NCI-H2171 (cell line): ENCODE measurements around the gene MSX1.
A peak's percentile ranks its signal among the peaks of the same experiment; 100 is the strongest.
"Not testable (repeated sequence)": the region's sequence is repeated elsewhere in the genome, so short reads cannot be mapped to it uniquely, and the experiment has no call there.

Source experiments
- DNase-seq: peaks from one replicate; lab custom pipeline; 2025; lab: John Stamatoyannopoulos, UW

The MSX1 gene

GRCh38 chr4:4859325-4859798 lies at the start of gene MSX1:
Gene MSX1, plus strand, starts transcription at chr4:4859665. Its CDS starts 235 bp downstream, at chr4:4859900.
- peak; percentile 73 for DNase-seq

DNA sequence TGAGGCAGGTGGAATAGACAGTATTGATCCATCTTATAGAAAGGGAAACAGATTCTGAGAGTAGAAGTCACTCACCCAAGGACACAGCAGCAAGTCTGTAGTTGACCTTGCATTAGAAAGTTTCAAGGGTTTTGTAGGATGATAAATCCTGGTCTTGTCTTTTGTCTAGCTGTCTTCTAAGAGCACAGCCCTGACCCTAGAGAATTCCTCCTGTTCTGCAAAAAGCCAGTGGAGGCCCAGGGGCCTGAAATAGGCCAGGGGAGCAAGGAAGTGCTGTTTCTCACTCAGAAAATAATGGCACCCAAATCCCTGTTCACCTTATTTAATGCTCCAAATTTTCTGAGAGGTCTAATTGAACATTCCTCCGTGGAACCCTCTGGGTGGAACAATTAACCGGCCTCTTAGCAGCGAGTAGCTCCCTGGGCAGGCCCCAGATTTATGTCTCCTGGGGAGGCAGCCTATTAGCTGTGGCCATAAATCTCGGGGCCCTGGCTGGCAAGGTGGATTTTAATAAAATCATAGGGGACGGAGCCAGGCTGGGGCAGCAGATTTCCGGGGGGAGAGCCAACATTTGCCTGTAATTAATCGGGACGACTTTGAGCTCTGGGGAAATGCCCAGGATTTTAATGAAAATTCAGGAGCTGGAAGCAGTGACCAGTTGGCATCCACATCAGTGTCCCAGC lies 49.2 kb upstream of the MSX1 start:
- DNase-seq, result no peak

DNA sequence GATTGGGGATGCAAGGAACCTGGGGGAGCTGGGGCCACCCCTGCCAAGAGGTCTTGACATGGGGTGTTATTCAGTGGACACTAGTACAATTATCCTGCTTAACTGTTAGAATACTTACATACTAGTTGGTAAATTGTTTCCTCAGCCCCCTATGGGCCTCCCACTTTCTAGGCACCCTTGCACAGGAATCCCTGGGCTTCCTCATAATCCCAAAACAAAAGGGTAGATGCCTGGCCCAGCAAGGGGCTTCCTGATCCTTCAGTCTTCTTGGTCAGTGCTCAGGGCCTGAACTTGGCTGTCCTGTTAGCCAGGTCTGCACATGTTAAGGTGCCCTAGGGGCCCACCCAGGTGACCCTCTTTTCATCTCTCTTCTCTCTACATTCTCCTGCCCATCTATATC lies 48.7 kb upstream of the MSX1 start:
- no peak for DNase-seq

DNA sequence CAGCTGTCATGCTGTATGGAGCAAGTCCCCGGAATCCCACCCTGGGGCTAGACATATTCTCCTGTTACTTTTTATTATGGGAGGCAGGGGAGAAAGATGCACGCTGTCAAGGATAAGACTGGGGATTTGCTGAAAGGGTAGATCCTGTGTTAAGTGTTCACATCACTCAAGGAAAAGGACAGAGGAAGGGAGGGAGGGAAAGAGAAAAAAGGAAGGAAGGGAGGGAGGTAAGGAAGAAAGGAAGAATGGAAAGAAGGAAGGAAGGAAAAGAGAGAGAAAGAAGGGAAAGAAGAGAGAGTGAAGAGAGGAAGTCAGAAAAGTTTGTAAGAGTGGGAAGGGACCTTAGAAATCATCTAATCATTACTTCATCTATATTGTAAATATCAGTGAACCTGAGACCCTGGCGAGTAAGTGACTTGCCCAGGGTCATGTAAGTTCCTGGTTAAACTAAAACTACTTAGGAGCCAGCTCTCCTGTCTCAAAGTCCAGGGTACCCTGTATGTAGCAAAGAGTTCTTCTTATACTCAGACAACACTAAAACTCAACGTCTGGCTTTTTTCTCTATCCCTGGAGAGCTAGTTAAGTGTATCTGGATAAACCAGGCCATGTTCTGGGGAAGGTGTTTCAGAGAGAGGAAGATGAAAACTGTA lies 47.2 kb upstream of the MSX1 start:
- no peak for DNase-seq

DNA sequence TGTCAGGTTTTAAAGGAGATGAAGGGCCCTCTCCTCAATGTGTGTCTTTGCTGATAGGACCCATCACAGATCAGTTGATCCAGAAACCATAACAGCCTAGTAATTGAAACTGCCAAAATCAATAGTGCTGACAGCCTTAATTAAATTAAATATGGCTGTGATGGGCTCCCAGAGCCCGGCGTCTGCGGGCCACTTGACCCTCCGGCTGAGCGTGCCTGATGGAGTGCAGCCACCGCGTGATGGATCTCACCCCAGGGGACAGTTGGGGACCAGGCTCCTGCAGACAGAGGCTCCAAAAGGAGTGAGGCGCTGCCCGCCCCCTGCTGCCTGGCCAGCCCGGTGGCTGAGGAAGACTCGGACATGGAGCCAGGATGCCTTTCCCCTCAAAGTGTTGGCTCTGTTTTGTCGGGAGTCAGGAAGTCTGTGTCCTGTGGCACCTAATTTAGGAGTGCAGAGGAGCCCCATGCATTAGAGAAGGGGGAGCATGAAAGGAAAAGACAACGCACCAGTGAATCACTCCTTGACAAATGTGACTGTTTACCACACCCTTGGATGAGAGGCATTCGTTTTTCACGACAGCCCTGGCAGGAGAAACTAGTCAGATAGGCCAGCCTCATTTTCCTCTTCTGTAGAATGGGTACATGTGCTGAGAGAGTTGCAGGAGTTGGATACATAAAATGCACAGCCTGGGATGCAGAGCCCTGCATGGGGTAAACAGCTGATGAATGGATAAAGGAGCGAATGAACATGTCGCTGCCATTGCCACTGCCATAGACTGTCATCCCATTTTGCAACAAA lies 40.9 kb upstream of the MSX1 start:
- DNase-seq, result no peak

DNA sequence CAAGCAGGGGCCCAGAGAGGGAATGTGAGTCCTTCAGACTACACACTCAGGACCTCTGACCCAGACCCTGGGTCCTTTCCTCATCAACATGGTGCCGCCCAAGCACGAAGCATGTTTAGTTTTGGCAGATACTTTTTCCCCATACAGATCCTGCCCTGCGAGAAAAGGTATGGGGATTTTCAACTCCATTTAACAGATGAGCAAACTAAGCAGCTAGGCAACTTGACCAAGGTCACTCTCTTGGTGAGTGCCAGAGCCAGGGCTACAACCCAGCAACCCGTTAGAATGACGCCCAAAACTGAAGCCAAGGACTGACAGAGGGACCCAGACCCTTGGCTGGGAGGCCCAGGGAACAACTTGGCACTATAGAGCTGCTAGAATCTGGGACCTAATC lies 40.3 kb upstream of the MSX1 start:
- no peak for DNase-seq

GRCh38 chr4:4820261-4820660 lies 39.2 kb upstream of the MSX1 start:
- DNase-seq, result no peak

- DNase-seq, result no peak
Observed at GRCh38 chr4:4820739-4821138, 38.7 kb upstream of the MSX1 start.

GRCh38 chr4:4821577-4821976 lies 37.9 kb upstream of the MSX1 start:
- DNase-seq, result no peak

DNA sequence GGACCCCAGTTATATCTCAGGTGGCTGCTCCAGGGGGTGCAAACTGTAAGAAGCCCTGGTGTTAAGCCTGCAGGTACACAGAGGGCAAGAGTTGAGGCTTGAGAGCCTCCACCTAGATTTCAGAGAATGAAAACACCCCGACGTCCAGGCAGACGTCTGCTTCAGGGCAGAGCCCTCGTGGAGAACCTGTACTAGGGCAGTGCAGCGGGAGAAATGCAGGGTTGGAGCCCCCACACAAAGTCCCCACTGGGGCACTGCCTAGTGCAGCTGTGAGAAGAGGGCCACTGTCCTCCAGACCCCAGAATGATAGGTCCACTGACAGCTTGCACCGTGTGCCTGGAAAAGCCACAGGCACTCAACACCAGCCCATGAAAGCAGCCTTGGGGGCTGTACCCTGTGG lies 37.2 kb upstream of the MSX1 start:
- not testable (repeated sequence) for DNase-seq

DNA sequence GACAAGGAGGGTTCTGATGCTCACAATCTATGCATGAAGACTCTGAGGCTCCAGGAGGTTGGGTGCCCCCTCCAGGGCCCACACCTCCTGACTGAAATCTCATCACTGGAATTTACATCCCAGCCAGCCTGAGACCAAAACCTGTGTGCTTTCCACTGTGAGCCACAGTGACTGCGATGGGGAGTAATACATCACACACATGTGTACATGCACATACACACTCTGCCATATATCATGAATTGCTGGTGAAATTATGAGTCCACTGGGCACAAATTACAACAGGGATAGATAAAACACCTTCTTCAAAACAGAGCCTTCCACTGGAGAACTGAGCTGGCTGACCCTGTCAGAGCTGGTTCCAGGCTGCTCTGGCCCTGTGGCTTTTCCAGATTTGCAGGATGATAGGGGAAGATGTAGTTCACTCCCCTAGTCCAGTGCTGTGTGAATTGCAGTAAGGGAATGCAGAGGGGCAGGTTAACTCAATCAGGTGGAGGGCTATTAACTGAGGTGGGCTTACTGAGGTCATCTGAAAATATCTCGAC lies 35.8 kb upstream of the MSX1 start:
- DNase-seq, result no peak

DNA sequence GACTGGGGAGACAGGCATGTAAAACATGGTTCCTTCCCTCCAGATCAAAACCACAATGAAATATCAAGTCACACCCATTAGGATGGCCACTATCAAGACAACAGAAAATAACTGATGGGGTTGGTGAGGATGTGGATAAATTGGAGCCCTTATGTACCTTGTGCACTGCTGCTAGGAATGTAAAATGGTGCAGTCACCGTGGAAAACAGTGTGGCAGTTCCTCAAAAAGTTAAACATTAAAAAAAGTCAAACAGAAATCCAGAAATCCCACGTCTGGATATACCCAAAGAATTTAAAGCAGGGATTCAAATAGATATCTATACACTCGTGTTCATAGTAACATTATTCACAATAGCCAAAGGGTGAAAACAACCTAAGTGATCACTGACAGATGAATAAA lies 35.2 kb upstream of the MSX1 start:
- DNase-seq, result no peak

- no peak for DNase-seq
Observed at GRCh38 chr4:4825431-4825830, 34.0 kb upstream of the MSX1 start.

DNA sequence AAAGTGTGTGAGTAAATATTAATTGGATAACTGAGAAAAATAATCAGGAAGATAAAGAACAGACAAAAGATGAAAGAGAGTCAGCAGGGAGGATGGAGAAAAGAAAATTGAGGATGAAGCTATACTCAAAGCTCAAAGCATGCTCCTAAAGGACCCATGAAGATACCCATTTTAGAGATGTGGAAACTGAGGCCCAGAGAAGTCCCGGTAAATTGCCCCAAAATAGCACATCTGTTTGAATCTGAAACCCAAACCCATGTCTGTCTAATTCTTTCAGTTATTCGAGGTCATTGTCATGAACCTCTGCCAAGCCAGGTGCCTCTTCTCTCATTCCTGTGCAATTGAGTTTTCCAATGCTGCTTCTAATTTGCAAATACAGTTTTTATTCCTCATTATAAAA lies 29.6 kb upstream of the MSX1 start:
- DNase-seq, result no peak

- no peak for DNase-seq
Observed at GRCh38 chr4:4831266-4831665, 28.2 kb upstream of the MSX1 start.

GRCh38 chr4:4831825-4832224 lies 27.6 kb upstream of the MSX1 start:
- no peak for DNase-seq

GRCh38 chr4:4836044-4836443 lies 23.4 kb upstream of the MSX1 start:
- DNase-seq, result no peak

GRCh38 chr4:4837316-4837715 lies 22.1 kb upstream of the MSX1 start:
- DNase-seq, result no peak

- DNase-seq, result no peak
Observed at GRCh38 chr4:4838051-4838935, 21.2 kb upstream of the MSX1 start.

DNA sequence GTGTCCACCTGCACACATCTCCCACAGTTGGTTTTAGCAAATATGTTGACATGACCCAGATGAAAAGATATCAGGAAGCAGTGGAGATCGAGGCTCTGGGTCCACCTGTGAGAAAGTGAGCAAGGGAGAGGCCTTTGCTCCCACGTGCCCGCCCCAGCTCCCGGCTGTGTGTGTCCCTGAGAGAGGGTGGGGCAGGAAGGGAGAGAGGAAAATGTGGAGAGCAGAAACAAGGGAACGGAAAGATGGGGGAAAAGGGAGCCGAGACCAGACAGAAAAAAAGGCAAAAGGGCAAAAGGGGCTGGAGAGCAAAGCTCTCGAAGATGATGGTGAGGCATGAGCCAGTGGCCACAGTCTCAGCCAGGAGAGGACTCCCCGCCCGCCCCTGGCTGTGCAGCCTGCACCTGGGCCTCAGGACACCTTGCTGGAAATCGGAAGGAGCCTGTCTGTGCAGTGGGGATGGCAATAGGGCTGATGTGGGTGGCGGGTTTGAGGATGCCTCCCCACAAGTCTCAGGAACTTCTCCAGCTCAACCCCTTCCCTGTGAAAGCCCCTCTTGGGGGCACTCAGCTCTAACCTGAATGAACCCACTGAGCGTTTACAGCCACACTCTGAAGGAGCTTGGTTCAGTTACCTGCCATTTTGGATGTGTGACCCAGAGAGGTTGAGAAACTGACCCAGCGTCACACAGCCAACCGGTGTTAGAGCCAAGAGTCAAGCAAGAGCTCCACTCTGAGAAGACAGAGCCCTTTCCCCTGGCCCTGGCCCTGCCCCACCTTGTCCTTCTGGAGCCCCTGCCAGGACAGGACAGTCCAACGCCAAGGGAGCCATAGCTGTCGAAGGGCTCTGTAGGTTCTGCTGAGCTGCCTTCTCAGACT lies 20.3 kb upstream of the MSX1 start:
- DNase-seq, result no peak

- DNase-seq, result no peak
Observed at GRCh38 chr4:4840351-4840750, 19.1 kb upstream of the MSX1 start.
